Activated CD4-positive, alpha-beta T cell treated with anti-CD3 and anti-CD28 coated beads, Interleukin-2, amount 50 U/mL, for 16 hours (primary cell): ENCODE data around the gene STAU1.
"Not testable (repeated sequence)": the region's sequence is repeated elsewhere in the genome, so short reads cannot be mapped to it uniquely, and the experiment has no call there.

ENCODE experiments used
- DNase-seq: peaks from one replicate; pipeline ENCODE4 v3.0.0-alpha.2; 2020

The STAU1 gene, protein sequence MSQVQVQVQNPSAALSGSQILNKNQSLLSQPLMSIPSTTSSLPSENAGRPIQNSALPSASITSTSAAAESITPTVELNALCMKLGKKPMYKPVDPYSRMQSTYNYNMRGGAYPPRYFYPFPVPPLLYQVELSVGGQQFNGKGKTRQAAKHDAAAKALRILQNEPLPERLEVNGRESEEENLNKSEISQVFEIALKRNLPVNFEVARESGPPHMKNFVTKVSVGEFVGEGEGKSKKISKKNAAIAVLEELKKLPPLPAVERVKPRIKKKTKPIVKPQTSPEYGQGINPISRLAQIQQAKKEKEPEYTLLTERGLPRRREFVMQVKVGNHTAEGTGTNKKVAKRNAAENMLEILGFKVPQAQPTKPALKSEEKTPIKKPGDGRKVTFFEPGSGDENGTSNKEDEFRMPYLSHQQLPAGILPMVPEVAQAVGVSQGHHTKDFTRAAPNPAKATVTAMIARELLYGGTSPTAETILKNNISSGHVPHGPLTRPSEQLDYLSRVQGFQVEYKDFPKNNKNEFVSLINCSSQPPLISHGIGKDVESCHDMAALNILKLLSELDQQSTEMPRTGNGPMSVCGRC

DNA sequence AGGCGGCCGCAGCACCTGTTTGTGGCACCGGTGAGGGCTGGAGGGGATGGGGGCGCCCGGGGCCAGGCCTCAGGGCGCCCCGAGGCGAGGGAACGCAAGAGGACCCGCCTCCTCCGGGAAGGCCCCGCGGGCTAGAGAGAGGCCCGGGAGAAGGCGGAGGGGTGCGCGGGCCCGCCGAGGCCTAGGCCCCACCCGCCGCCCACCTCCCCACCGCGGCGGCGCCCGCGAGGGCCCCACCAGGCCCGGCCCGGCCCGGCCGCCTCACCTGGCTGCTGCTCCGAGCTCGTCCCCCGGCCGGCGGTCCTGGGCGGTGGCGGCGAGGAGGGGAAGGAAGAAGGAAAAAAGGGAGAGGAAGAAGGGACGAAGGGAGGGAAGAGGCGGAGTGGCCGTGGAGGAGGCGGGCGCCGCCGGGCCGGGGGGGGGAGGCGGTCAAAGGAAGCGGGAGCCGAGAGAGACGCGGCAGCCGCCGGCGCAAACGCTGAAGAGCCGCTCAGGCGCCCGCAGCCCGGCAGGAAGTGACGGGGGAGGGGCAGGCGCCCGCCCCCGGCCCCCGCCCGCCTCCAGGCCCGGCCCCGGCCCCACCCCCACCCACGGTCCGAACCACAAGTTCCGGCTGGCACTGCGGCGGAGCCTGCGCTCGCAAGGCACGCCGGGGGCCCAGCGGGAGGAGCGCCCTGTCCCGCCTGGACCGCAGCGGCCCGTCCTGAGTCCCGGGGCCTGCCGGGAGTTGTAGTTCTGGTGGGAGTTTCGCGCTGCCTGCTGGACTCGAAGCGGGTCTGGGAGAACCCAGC, at the start of gene STAU1:
STAU1 (minus strand) TSS at position 484 of the 791 bp plus-strand sequence. CDS start 22,133 bp downstream, outside the sequence.
- peak; percentile 95 for DNase-seq

DNA sequence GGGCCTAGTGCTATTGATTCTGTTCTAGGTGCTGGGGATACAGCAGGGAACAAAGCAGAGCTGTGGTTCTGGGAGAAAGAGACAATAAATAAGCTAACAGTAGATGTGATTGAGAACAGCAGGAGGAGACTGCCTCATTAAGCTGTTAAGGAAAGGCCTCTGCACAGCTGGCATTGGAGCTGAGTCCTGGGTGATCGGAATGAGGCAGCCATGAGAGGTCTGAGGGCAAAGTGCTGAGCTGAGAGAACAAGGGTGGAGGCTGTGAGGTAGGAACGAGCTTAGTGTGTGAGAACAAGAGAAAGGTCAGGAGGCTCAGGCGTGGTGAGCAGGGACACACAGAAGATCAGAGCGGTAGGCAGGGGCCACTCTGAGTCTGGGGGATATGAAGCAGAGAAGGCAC, 49.4 kb upstream of the STAU1 start:
- DNase-seq: no peak

DNA sequence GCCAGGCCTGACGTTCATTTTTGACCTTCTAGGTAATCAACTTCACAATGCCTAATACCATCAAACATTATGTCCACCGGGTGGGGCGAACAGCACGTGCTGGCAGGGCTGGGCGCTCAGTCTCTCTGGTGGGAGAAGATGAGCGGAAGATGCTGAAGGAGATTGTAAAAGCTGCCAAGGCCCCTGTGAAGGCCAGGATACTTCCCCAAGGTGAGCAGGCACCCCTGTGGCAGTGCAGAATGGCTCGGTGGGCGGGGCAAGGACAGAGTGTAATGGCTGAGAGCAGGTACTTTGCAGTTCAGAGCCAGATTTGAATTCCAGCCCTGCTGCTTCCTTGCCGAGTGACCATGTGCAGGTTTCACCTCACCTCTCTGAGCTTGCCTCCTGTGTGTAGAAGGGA, 48.2 kb upstream of the STAU1 start:
- no peak for DNase-seq

DNA sequence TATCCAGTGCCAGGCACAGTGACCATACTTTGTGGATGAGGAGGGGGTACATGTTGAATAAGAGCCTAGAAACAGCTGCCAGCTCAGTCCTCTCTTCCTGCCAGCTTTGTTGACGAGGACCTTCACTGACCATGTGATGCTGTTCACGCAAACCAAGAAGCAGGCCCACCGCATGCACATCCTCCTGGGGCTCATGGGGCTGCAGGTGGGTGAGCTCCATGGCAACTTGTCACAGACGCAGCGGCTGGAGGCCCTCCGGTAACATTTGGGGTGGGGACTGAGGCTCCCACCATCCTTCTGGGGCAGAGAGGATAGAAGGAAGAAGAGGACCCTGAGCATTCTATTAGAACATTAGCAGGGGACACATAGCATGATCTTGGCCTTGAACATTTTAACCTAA, 46.7 kb upstream of the STAU1 start:
- no peak for DNase-seq

DNA sequence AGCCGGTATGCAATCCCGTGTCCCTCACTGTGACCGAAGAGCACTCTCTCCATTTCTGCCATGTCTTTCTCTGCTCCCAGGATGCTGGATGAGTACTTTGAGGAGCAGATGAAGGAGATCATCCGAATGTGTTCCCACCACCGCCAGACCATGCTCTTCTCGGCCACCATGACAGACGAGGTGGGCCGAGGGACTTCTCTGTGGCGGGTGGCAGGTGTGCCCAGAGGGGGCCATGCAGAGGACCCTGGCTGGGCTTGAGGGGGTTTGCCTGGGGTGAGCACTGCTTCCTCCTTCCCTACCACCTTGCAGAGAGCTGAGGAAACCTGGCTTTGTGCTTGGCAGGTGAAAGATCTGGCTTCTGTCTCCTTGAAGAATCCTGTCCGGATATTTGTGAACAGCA, 45.1 kb upstream of the STAU1 start:
- no peak for DNase-seq

DNA sequence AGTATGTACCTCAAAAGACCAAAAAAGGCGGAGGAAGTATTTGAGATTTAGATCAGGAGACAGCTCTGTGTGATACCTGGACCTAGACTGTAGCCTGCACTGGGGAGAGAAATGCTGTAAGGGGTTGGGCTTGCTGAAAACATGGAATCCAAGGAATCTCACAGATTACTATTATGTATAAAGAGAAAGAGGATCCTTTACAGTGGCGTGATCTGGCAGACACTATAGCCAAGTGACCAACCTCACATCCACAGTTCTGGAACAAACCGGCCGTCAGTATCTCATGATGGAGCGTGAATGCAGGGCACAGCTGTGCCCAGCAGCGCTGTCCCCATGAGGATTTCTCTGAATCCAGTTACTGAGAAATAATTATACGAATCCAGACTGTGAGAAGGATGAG, 43.3 kb upstream of the STAU1 start:
- DNase-seq: no peak

DNA sequence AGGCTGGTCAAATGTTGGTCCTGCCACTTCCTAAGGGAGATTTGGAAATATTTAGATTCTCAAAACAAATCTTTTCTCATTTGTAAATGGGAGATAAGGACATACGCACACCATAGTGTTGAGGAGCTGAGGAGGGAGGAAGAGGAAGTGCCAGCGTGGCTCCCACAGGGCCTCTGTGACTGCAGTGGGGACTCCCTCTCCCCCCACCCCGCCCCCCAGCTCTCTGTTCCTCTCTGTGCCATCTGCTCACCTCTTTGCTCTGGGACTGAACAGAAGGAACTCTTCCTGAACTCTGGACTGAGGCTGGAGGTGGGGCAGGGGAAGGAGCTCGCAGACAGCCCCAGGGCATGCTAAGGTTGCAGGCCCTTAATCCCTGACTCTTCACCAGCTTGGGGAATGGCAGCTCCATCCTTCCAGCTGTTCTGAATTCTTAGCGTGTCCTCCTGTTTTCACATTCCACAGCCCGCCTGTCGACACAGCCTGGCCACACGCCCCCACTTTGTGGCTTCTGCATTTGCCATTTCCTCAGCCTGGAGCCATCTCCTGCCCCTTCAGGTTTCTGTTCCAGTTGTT, 42.5 kb upstream of the STAU1 start:
- no peak for DNase-seq

DNA sequence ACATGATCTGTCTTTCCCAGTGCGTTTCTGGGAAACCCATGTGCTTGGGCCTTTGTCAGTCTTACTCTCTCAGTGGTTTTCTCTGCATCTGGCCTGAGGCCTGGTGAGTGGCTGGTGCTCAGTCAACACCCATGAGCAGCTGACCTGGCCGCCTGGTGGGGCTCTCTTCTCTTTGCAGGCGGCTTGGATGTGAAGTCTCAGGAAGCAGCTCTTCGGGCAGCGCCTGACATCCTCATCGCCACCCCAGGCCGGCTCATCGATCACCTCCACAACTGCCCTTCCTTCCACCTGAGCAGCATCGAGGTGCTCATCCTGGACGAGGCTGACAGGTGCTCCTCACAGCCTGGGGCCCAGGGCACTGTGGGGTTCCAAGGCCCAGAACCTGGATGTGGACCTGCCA, 41.9 kb upstream of the STAU1 start:
- no peak for DNase-seq

DNA sequence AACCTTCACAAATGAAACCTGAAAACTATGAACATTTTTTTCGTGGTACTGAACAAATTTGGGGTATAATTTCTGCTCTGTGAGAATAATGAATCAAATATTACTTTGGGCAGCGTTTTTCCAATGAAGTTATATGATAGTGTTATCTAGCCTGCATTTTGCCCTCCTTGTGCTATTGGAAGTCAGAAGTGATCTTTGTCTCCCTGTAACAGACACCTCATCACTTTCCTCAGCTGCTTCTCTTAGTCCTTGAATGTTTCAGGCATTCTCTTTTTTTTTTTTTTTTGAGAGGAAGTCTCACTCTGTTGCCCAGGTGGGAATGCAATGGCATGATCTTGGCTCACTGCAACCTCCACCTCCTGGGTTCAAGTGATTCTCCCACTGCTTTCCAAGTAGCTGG, 41.2 kb upstream of the STAU1 start:
- DNase-seq: no peak

DNA sequence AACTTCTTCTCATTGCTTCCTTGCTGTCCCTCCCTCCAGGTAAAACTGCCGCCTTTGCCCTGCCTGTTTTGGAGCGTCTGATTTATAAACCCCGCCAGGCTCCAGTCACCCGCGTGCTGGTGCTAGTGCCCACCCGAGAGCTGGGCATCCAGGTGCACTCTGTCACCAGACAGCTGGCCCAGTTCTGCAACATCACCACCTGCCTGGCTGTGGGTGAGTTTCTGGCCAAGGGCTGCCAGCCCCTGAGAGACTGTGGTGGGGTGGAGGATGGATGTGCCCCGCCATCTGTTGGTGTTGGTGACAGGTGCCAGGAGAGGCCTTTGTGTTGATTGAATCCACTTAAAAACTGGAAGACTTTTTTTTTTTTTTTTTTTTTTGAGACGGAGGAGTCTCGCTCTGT, 40.5 kb upstream of the STAU1 start:
- DNase-seq: no peak

DNA sequence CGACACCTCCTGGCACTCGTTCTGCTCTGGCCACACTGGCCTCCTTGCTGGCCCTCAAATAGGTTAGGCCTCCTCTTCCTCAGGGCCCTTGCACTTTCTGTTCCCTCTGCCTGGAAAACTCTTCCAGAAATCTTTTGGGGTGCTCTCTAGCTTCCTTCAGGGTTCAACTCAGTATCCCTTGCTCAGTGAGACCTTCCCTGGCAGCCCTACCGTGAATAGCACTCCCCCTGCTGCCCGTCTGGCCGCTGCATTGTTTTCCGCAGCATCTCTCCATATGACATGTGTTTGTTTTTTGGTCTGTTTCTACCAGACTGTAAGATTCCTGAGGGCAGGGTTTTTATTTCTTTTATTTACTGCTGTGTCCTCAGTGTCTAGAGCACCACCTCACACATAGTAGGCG, 37.8 kb upstream of the STAU1 start:
- no peak for DNase-seq

DNA sequence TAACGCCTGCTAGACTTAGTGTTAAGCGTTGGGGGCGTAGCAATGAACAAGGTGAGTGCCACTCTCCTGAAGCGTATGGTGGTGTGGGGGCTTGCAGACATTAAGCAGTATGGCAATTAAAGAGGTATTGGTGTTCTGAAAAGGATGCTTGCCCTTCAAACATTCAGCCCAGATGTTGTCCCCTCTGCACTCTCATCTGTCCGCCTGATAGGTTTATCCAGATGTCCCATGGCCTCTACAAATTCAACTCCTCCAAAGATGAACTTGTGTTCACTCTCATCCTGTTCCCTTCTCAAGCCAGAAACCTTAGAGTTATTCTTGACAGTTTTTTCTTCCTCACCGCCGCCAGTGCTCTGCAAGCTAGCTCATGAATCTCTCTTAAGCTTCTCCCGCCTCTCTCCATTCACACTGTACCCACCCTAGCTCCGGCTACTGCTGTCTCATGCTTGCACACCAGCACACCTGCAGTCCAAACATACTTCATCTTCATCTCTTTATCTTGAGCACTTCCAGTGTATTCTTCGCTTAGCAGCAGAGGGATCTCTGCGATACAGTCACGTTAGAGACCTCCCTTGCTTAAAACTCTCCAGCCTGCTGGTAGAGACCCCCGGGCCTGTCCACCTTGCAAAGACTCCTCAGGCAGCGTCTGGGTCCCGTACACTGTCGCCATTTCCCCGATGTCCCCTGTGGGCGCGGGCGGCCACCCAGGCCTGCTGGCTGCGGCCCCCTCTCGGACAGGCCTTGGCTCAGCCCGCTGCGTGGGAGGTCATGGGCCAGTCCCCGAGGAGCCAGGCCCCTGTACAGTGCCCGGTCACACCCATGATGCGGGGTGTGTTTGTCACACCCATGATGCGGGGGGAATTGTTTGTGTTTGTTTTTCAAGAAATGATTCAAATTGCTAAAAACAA, 32.0 kb upstream of the STAU1 start:
- no peak for DNase-seq

DNA sequence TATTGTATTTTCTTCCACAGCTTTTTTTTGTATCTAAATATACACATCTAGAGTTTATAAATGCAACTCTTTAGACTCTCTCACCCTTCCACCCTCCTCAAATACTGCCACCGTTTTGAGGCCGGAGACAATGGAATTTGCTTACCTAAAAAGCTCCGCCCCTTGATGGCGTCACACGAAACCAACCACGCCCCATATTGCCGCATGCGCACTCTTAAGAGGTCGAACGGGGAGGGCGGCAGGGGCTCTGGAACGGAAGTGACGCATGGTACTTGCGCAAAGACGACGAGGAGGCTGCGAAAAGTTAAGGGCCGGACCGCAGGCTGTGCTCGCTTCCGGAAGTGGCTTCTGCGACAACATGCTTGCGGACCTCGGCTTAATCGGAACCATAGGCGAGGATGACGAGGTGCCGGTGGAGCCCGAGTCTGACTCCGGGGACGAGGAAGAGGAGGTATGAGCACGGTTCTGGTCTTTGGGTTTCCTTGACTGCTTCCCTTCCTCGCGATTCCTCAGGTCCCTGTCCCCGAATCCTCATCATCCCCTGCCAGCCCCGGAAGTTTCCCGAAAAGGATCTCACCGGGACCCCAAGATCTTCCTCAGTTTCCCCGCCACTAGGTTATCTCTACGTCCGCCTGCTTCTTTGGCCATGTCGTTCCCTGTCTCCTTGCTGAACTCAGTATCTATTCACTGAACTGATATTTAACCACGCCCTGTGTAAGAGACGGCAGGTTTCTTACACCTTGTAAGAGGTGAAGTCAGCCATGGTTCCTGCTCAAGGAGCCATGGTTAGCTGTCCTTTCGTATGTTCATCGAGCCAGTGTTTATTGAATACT, 31.2 kb upstream of the STAU1 start, which contains the start of gene DDX27:
DDX27 (plus strand) TSS at position 326 of the 833 bp plus-strand sequence; CDS start at position 359, 33 bp downstream.
- DNase-seq: peak; percentile 98

DNA sequence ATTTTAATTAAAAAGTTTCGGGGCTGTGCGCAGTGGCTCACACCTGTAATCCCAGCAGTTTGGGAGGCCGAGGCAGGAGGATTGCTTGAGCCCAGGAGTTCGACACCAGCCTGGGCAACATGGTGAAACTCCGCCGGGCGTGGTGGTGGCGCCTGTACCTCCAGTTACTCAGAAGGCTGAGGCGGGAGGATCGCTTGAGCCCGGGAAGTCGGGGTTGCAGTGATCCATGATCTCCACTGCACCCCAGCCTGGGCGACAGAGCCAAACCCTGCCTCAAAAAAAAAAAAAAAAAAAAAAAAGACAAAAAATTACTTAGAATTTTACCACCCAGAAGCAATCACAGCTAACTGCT, 30.6 kb upstream of the STAU1 start:
- not testable (repeated sequence) for DNase-seq

DNA sequence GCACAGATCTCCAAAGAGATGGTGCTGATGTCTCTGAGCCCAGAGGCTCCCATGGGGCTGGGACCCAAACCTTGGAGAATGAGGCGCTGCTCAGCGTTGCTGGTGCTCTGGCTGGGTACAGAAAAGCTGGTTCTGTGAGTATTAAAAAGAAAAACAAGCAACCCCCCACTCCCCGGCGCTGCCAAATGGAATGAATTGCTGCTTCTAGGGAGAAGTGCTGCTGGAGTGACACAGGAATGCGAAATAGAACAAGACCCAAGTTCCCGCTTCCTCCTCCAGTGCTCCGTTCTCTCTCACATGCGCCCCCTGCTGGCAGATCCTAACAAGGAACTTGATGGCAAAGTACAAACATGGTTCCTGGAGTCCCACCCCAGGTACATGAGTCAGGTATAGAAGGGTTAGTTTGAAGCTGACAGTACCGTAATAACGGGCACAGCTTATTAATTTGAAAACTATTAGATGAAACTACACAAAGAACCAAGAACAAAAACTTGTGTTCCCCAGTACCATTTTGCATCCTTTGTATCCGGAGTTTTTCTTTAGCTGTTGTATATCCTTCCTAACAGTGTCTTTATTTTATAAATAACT, 29.0 kb upstream of the STAU1 start:
- DNase-seq: peak; percentile 93

DNA sequence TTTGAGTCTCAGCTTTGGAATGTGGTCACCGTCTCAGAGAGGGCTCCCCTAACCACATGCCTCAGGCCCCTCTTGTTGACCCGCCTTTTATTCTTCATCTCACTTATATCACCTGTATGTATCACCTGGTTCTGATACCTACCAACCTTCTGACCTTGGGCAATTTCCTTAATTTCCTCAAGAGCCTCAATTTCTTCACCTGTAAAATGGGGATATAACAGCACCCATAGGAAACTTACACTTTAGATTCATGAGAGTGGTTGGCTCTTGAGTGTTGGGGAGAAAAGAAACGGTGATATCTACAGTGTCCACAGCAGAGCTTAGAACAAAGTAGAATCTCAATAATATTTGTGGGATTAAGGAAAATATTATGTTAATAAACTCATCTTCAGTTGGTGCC, 27.1 kb upstream of the STAU1 start:
- no peak for DNase-seq

DNA sequence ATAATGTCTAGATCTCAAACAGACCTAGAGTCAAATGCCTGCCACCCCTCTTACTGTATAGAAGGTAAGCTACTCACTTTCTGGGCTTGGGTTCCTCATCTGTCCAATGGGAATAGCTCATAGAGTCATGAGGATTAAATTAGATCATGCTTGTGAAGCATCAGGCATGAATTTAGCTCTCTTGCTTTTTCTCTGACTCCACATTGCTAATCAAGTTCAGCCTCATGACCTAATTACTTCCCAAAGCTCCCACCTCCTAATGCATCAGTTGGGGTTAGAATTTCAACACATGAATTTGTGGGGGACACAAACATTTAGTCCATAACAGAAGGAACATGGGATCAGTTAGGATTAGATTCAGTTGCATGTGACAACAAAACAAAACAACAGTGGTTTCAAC, 26.4 kb upstream of the STAU1 start:
- no peak for DNase-seq

DNA sequence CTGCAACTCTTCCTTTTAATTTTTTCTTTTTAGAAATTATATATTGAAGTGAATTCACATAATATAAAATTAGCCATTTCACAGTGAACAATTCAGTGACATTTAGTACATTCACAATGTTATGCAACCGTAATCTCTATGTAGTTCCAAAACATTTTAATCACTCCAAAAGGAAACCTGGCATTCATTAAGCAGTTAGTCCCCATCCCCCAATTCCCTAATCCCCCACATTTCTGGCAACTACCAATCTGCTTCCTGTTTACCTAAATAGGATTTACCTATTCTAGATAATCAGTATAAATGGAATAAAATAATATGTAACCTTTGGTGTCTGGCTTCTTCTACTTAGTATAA, 22.6 kb upstream of the STAU1 start:
- DNase-seq: no peak

DNA sequence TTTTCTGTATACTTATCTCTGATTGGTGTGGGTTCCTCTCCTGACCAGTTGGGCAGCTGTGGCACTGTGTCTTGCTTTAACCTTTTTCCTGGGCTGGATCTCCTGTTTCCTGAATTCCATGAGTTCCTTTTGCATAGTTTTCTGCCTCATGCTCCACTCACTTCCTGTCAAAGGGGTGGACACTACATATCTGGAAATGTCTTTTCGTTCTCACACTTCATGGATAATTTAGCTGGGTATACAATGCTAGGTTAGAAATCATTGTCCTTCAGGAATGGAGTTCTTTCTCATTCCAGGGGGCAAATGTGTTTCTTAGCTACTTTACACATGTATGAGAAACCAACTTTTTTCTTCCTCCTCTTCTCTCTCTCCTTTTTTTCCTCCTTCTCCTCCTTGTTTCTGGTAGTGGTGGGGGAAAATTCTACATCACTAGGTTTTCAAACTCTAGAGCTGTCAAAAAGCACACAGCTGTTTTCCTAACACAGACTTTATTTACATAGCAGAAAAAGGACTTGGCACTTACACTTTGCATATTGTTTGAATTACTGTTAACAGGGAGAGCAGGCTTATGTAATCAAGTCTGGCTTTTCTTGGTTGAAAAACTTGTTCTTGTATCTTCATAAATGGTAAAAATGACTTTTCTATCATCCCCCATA, 22.1 kb upstream of the STAU1 start:
- no peak for DNase-seq

DNA sequence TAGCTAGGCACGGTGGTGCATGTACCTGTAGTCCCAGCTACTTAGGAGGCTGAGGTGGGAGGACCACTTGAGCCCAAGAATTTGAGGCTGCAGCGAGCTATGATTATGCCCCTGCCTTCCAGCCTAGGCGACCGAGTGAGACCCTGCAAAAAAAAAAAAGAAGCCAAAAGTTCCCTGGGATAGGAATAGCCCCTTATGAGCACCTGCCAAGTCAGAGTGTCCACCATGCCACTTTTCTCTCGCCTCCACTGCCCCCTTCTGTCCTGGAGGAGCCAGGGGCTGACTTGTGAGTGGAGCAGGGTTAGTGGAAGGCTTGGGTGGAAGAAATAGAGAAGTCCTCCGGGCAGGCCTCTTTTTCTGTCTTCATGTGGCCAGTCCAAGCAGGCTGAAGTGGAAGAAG, 18.9 kb upstream of the STAU1 start:
- DNase-seq: no peak

DNA sequence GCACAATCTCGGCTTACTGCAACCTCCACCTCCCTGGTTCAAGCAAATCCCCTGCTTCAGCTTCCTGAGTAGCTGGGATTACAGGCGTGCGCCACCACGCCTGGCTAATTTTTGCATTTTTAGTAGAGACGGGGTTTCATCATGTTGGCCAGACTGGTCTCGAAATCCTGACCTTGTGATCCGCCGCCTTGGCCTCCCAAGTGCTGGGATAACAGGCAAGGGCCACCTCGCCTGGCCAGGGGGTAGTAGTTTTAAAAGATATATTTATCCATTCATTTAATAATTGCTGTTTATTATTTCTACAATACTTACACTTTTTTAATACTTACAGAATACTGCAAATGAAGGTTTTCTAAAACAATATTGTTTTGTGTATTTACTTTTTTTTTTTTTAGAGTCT, 15.6 kb upstream of the STAU1 start:
- DNase-seq: no peak
